LNCaP clone FGC (cell line): ENCODE results near the gene TBL1X.

ENCODE experiments used
- DNase-seq: peaks from one replicate; pipeline ENCODE4 v3.0.0-alpha.2; 2011; ENCODE audit warnings: low read depth
- H3K4me3 ChIP-seq: 2 replicates; pipeline ENCODE4 v1.5.1; 2011; ENCODE audit warnings: mild to moderate bottlenecking, low read depth, low read length, control low read depth
- CTCF ChIP-seq: IDR thresholded peaks from 2 replicates; pipeline ENCODE4 v1.5.1; 2012; ENCODE audit warnings: mild to moderate bottlenecking; ENCODE audit not compliant: control insufficient read depth, insufficient read depth; ENCODE audit errors: extremely low read depth

Gene TBL1X

GRCh38 chrX:9659571-9660195 lies 194.8 kb downstream of the TBL1X start:
- no peak for DNase-seq
- H3K4me3 ChIP-seq, result no peak overlapping the region
- TF ChIP-seq CTCF, result no peak

- H3K4me3 ChIP-seq, result no peak overlapping the region
- TF ChIP-seq CTCF, result no peak
- DNase-seq, result no peak
These were observed 197.3 kb downstream of the TBL1X start for GRCh38 chrX:9662148-9662547.

GRCh38 chrX:9663216-9663615 lies 198.4 kb downstream of the TBL1X start:
- TF ChIP-seq CTCF, result no peak
- no peak for DNase-seq
- no peak overlapping the region for H3K4me3 ChIP-seq

GRCh38 chrX:9664224-9664623 lies 199.4 kb downstream of the TBL1X start:
- no peak overlapping the region for H3K4me3 ChIP-seq
- no peak for TF ChIP-seq CTCF
- DNase-seq, result no peak

GRCh38 chrX:9665113-9665512 lies 200.3 kb downstream of the TBL1X start:
- TF ChIP-seq CTCF, result no peak
- no peak for DNase-seq
- H3K4me3 ChIP-seq, result no peak overlapping the region

- no peak for TF ChIP-seq CTCF
- DNase-seq, result no peak
These were observed 203.7 kb downstream of the TBL1X start for GRCh38 chrX:9668537-9668936.

GRCh38 chrX:9670136-9670814 lies 205.4 kb downstream of the TBL1X start:
- no peak for DNase-seq
- no peak for TF ChIP-seq CTCF
- no peak overlapping the region for H3K4me3 ChIP-seq

More at GRCh38 chrX:9668537-9668936, 203.7 kb downstream of the TBL1X start:
- no peak overlapping the region for H3K4me3 ChIP-seq
